GM11168 (cell line): ENCODE results near the gene POLR3K.

Experiments
- in situ Hi-C: fragments of 300-500 bp; cut with MboI; formaldehyde crosslinking; loops from one replicate; pipeline ENCODE4 v1.12.0; 2022; ENCODE audit warnings: low sequenced_read_pairs; ENCODE audit not compliant: unreplicated experiment

The POLR3K gene

GRCh38 chr16:79151-80054 lies 26.0 kb upstream of the POLR3K start:
- in situ Hi-C loops = no loop called here

GRCh38 chr16:78444-79150 lies 25.2 kb upstream of the POLR3K start:
- in situ Hi-C loops = no loop called here

- in situ Hi-C loops = no loop called here
Observed at GRCh38 chr16:77807-78443, 24.5 kb upstream of the POLR3K start, which contains the start of gene MPG. TSS of gene MPG (plus strand) at chr16:78225. CDS start at chr16:78310, 85 bp downstream.

GRCh38 chr16:77273-77806 lies 23.9 kb upstream of the POLR3K start:
- in situ Hi-C loops = no loop called here

GRCh38 chr16:76535-77272 lies 23.3 kb upstream of the POLR3K start:
- in situ Hi-C loops = no loop called here

- in situ Hi-C loops = no loop called here
Observed at GRCh38 chr16:75580-76501, 22.4 kb upstream of the POLR3K start.

GRCh38 chr16:74747-75334 lies 21.4 kb upstream of the POLR3K start:
- in situ Hi-C loops = no loop called here

- in situ Hi-C loops = no loop called here
Observed at GRCh38 chr16:74051-74746, 20.8 kb upstream of the POLR3K start.

- in situ Hi-C loops = no loop called here
Observed at GRCh38 chr16:72561-73548, 19.4 kb upstream of the POLR3K start, which contains the start of gene RHBDF1. TSS of gene RHBDF1 (minus strand) at chr16:72631. CDS start at chr16:65015, 7,616 bp downstream.

GRCh38 chr16:71540-72401 lies 18.4 kb upstream of the POLR3K start:
- in situ Hi-C loops = no loop called here

GRCh38 chr16:71210-71539 lies 17.8 kb upstream of the POLR3K start:
- in situ Hi-C loops = no loop called here

- in situ Hi-C loops = no loop called here
Observed at GRCh38 chr16:69181-69580, 15.8 kb upstream of the POLR3K start.

- in situ Hi-C loops = no loop called here
Observed at GRCh38 chr16:67884-68789, 14.7 kb upstream of the POLR3K start.

- in situ Hi-C loops = no loop called here
Observed at GRCh38 chr16:67183-67791, 13.9 kb upstream of the POLR3K start.
